AML-193 (cell line): ENCODE results near the gene RPS2.

Experiments
- DNase-seq, 2 experiments: peaks; one replicate each; lab custom pipeline; 2025; lab: John Stamatoyannopoulos, UW

Gene RPS2

DNA sequence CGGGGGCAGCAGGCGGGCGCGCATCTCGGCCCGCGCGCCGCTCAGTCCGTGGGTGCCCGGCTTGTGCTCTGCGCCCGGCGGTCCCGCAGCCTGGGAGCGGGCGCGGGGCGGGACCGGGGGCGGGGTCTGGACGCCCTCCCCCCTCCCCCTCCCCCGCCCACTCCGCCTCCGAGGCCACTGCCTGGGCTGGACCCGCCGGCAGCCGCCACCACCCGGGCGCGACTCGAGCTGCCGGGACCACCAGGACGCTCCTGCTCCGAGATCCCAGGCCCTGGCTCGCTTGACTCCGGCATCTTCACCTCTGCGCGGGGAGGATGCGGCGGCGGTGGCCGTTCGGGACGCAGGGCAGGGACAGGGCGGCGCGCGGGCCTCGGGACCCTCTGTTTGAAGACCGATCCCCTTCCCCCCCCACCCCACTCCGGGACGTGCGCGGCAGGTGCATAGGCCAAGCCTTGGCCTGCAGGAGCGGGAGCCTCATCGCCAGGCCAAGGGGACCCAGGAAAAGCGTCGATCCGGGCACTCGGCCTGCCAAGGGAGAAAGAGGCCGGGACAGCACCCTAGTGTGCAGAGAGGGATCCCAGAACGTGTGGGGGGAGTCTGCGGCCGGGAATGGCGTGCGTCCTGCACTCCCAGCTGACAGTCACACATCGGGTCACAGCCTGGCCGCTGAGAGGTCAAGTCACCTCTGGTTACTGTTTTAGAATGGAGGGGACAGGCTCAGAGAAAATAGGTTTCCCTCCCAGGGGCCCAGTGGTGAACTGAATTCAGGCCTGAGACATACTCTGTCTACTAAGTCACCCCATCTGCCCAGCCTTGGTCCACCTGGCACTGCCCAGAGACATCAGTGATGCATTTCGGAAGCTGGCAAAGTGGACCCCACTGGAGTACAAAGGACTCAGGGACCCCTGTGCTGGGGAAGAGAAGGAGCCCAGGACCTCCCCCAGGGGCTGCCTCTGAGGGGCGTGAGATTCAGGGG is 46.0 kb downstream of the RPS2 start, which contains the start of gene HS3ST6:
TSS of gene HS3ST6 (minus strand) at position 65 of the 976 bp plus-strand sequence. CDS start 92 bp downstream, outside the sequence.
- no peak for DNase-seq

DNA sequence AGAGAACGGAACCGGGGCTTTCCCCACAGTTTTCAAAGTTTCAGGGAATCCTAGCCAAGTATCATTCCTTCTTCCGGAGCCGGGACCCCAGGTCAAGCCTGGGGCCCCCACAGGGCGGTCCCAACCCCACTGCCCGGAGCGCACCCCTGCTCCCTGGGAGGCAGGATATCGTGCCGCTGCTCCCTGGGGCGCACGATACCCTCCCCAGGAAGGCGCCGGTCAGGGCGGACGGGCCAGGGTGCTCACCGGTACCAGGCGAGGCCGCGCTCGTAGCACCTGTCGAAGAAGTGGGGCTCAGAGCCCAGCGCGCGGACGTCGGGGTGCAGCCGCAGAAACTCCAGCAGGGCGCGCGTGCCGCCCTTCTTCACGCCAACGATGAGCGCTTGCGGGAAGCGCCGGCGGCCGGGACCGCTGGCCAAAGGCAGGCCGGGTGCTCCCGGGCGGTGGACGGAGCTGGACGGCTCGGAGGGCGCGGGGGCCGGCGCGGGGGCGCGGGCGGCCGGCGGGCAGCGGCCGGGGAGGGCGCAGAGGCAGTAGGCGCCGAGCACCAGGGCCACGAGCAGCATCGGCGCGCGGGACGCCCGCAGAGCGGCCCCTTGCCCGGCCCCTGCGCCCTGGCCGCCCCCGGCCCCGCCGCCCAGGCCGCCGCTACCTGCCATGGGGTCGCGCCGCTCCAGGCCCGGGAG is 46.8 kb downstream of the RPS2 start:
- DNase-seq = no peak

DNA sequence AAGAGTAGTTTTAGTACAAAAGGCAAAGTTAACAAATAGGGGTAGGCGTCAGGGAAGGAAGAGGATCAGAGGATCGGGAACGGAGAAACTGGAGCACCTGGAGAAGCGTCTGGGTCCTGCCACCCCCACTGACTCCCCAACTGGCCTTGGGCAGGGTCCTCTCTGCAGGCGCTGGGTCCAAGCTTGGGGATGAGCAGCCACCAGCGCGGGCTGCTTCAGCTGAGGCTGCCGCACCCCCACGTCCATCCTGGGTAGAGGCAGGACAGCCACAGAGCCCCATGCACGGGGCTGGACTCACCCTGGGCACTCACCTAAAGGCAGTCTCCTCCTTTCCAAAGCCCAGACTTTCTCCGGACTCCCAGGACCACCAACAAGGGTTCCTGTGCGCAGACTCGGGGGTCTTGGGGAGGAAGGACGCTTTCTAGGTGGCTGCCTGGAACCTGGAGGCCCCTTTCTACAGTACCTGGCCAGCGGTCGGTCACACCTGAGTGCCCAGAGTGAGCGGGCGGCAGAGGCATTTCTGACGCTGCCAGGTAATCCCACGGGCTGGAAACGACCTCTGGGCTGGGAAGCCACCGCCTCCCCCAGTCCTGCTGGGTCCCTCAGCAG is 47.5 kb downstream of the RPS2 start:
- no peak for DNase-seq

DNA sequence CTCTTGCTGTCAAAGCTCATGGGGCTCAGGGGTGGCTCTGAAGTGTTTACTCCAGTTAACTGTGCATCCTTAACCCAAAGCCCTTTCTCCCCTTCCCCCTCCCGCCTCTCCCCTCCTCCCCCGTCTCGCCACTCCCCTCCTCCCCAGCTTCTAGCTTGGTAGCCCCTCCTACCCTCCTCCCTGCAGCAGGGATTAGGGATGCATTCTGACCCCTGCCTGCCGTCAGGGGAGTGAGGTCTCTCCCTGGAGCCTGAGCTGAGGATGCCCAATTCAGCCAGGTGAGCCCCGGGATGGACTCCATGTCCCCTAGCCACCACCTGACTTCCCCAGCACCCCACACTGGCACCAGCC is 48.0 kb downstream of the RPS2 start:
- no peak for DNase-seq

DNA sequence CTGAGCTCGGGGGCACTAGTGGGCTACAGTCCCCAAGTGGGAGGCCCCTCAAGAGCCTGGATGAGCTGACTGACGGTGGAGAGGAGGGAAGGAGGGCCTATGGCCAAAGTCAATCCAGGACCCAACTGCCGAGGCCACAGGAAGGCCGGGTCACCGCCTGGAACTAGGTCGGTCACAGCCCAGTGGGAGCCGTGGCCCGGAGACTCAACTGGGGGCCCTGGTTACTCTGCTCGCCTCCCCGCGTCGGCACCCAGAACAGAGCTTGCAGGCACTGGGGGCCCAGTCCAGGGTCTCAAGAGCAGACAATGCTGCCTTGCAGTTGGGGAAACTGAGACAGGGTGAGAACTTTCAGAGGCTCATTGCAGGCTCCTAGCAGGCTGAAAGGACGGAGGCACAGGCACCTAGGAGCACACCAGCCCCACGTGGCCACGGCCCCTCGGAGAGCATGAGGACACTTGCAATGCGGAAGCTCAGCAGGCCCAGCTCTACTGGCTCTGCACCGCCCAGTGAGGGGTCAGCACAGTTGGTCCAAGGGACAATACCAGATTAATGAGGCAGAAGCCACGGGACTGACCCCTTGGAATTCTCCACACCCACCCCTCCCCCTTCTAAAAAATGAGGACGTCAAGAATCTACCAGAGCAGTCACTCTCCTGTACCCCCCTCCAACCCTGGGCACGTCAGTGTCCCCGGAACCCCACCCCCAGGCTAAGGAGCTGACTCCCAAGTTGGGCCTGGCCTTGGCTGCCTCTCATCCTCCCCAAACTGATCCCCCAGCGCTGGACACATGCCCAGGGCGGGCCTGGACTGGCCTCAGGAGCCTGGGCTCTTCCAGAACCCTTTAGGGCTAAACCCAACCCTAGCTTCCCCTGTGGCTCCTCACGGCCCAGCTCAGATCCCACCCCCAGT is 48.6 kb downstream of the RPS2 start:
- DNase-seq = no peak

DNA sequence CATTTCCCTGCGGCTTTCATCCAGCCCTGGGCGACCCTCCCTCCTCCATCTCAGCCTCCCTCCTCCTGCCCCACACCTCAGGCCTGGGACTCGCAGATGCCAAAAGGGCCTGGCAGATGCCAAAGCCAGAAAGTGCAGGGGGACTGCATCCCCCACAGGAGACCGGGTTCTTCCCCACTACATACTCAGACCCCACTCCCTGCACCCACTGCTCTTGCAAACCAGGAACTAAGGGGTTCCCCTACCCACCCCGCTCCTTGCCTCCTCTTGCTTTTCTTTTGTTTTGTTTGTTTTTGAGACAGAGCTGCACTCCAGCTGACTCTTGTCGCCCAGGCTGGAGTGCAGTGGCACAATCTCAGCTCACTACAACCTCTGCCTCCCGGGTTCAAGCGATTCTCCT is 49.6 kb downstream of the RPS2 start:
- DNase-seq = no peak

DNA sequence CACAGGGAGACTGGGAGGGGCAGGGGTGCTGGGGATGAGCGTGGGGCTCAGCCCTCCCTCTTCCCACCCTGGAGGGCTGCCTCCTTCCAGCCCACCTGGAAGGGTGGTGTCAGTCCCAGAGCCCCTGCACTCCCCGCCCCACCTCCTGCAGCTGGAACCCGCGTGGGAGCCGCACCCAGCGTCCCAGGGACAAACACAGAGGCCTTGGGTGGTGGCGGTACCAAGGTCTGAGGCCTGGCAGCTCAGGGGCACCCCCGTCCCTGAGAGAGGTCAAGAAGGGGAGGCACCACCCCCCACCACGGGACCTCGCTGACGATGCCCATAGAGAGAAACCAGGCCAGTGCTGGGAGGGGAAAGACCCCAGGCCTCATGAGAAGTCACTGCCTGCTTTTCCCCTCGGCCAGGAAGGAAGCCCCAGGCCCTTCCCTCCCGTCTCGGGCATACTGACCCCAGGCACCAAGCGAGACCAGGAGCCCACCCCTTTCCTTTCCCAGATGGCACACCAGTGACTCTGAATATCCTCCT is 50.5 kb downstream of the RPS2 start:
- DNase-seq = no peak

DNA sequence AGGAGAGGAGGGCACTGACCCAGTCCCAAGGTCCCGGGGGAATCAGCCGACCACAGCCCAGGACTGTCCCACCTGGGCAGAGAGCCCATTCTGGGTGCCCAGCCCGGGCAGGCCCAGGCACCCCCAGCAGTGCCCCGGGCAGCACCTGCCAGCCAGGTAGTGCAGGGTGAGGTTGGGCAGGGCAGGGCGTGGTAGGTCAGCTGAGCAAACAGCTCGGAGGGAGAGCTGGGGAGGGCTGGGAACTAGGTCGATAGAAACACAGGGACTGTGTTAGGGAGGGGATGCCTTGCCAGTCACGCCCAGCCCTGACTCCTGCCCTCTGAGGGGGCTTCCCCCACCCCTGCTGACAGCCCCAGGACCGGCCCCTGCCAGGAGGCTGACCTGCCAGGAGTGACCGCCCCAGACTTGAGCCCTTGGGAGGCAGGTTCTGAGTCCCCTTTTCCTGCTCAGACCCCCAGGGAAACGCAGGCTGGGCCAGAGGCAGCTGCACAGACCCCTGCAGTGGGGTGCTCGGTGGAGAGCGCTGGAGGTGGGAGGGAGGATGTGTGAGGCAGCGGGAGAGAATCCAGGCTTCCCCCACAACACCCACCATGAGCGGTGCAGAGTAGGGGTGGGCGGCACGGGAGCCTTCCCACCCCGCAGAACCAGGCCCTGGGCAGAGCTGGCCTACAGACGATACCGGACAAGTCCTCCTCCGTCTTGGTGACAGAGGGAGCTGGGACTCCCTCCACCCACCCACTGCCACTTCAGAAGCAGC is 51.1 kb downstream of the RPS2 start:
- no peak for DNase-seq

DNA sequence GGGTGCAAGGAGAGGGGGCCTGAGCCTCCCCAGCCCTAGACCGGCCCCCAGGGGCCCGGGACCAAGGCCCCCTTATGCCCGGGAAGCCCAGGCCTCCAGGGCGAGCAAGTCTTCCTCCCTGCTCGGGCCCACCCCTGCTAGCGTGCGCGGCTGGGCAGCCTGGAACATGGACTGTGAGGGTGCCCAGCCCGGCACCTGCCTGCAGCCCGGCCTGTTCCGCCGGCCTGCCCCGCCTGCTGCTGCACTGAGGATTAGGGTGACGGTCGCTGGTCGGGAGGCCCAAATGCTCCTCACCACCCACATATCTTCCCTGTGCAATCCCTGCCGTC is 52.4 kb downstream of the RPS2 start:
- DNase-seq = no peak
